GM10847 (cell line): ENCODE measurements around the gene TTC13.

ENCODE experiments used
- POLR2A ChIP-seq: IDR thresholded peaks from 2 replicates; pipeline ENCODE4 v1.6.1; 2011; ENCODE audit not compliant: insufficient read length; ENCODE audit errors: extremely low read depth

TTC13 gene

DNA sequence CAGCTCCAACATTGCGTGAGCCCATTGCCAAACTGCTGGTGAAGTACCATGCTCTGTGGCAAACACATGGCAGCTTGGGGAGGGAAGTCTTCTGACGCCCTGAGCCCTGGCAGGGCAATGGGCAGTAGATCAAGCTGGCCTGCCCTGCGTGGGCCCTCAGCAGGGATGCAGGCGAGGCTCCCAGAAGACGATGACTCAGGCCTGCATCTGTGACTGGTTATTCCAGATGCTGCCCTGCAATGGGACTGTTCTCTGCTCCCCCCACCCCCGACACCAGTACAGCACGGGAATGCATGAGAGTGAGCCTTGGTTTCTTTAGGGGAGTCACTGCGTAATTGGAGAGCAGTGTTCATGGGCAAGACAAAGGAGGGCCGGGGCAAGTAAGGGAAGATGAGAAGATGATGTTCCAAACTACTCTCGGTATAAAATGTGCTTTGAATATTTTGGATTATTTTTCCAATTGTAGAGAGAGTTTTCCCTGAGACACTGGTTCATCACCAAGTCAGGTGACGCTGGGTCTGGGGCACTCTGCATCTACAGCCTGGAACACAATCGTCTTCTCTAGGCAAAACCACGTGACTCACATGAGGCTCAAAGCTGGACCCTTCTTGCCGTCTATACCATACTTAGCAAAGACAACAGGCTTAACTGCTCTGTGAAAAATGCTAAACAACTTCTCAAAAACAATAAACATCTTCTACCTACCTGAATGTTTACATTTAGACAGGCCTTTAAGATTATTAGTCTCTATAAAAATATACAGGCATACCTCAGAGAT is 101.3 kb downstream of the TTC13 start:
- no peak for TF ChIP-seq POLR2A

DNA sequence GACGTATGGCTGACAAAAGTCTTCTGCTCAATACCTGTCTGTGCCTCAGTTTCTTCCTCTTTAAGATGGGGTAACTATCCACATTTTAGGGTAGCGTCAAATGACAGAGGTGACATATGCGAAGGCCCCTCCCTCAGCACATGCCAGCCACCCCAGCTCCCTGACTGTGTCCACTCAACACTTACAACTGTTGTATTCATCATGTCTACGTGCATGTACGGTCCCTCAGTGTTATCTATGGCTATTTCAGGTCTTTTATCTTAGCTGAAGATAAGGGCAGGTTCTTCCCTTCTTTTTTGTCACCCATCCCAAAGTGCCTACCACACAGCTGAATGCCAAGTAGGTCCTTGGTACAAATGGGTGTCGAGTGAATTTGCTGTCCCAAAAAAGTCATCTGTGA is 102.0 kb downstream of the TTC13 start:
- TF ChIP-seq POLR2A, result no peak

DNA sequence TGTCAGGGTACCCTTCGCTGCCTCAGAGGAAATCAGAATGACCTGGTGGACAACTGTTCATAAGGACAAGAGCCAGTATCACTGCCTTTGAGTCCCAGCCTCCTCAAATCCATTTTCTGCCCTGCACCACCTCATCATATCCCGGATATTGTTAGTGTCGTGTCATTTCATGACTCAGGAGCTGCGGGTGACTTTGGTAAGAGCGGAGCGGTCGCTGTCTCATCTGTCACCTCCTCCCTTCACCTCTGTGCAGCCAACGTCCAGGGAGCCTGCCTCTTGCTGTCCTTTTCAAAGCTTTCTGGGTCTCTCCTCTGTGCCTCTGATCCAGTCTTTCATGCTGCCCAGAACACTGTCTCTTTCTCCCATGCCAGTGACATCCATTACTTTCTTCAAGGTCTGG is 103.3 kb downstream of the TTC13 start:
- no peak for TF ChIP-seq POLR2A

DNA sequence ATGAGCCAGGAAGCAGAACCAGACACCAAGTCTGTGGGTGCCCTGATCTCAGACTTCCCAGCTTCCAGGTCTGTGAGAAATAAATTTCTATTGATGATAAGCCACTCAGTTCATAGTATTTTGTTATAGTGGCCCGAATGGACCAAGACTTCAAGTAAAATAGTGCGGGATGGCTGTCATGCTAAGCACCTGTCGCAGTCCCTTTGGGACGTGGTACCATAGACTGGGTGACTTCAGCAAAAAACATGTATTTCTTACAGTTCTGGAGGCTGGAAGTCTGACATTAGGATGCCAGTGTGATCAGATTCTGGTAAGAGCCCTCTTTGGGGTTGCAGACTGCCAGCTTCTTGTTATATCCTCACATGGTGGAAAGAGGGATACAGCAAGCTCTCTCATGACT is 107.7 kb downstream of the TTC13 start:
- no peak for TF ChIP-seq POLR2A

DNA sequence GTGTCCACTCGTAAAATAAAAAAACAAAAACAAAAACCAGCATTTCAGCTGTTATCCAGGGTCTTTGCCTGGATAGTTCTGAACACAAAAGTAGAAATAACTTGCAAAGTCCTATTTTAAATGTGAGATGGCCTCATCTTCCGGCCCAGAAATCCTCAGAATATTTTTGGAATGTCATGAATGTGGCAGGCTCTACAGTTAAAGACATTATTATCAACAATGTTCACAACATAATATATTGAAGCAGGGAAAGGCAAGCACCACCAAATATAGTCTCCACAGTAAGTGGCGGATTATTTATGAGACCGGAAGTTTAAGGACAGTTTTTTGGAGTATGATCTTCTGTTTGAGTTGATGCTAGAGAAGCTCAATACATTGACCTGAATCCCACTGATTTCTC is 109.2 kb downstream of the TTC13 start:
- TF ChIP-seq POLR2A, result no peak

DNA sequence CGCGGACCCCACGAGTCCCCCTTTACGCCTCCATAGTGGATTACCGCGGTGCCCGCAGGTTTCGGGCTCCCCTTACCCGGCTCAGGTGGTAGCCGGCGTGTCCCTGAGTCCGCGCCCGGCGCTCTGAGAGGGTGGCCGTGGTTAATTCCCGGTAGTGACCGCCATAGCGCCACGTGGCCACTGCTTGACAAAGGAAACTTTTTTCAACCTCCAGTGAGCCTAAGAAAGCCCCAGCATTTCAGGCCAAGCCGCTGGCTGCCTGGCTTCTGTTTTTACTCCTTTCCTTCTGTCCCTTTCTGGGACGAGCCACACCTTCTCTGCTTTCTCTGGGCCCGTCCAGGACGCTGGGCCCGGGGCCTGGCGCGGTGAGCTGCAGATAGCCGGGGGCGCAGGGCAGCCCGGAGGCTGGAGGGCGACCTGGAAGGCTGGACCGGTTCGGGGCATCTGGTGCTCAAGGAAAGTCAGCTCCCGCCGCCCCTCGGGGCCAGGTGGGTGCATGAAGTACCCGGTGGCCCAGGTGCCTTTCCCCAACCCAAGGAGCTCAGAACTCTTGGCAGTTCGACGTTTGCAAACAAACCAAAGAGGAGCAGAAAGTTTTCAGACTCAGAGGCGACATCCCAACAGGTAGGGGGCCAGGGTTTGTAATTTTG is 109.8 kb downstream of the TTC13 start:
- TF ChIP-seq POLR2A, result no peak

DNA sequence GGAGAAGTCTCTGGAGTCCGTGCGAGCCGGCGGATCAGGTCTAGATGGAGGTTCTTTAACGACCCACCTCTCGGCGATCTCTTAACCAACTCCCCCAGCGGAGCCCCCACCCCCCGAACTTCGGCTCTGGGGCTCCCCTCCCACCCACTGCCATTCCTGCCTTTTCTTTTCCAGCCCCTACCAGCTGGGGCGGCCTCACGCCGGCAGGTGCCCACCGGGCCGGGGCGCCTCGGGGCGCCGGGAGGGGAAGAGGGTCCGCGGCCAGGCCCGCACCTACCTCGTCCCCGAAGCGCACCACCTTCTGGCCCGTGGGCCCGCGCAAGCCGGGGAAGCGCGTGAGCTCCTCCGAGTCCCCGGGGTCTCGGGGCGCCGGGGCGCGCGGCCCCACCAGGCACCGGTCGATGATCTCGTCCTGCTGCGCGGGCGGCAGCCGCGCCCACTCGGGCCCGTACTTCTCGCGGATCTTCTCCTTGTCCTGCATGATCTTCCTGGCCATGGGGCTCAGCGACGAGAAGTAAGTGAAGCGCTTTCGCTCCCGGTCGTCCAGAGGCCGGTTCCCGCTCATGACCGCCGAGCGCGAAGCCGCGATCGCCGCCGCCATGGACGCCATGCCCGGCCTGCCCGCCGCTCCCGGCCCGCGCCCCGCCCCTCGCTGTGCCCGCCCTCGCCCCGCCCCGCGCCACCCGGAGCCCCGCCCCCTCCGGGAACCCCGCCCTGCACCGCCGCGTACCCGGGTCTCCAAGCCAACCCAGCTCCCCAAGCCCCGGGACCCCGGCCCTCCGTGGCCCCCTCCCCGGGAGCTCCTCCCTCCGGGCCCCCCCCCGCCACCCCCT is 110.5 kb downstream of the TTC13 start, which contains the start of gene C1orf198:
Gene C1orf198 (minus strand): TSS at position 619 of the 833 bp plus-strand sequence. CDS start 9 bp downstream, at position 610.
- TF ChIP-seq POLR2A, result no peak

DNA sequence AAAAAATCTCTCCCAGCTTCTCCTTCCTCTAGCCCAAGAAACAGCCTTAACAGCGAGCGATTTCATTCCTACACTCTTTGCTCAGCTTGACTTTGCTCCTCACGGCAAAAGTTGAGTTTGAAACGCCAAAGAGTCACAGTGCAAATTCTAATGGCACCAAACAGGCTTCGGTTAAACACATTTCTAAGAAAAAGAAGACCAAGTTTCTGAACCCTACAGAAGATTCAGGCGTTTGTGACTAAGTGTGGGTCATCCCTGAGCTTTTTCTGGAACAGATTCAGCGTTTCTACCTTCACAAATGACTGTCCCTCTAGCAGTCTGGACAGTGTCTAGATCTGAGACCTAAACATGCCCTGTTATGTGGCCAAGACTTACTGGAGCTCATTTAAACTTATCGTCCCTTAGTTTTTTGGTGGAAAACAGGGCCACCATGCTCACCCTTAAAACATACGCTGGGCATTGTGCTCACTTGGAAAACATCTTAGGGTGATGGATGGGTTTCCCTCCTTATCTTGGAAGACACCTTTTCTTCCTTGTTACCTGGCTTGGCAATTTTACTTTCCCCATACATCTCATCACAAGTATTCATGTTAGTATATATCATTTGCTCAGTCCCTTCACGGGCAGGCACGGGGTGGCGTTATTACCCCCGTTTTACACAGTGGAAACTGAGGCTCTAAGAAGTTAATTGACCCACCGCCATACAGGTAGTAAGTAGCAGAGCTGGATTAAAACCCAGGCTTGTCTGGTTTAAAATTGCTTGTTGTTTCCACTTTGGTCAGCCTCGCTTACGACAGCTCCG is 111.4 kb downstream of the TTC13 start:
- no peak for TF ChIP-seq POLR2A

DNA sequence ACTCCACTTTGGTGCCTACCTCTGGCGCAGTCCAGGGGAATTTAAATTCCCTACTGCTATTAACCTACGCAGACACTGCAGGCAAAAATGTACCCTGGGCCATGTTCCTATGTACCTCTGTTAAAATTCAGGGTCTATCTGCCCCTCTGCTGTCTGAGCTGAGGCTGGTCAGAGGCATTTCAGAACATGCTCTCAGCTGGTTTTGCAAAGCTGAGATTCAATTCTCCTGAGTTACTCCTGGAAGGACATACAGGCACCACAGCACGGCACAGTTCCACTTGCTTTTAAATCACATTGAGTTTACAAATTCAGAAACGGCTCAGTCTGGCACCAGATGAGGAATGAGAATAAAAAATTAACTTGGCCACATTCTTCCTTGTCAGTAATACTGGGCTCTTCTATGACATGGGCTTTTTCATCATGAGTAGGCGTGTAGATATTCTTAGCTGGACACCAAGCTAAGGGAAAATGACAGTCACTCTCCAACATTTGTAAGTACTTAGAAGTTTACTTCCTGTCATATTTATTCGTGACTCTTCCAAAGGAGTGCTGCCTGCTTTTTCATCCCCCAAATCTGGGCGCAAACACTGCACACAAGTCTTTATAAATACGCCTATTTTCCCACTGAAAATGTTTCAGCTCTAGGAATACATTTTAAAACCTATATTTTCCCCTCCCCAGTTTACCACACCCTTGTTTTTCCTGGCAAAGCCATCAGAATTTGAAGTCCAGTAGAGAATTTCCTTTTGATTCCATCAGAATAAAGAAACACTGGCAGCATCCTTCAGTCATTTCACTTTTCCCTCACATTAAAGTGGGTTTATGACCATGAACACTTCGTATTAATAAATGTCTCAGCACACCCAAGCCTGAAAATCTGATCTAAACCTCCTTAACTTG is 112.2 kb downstream of the TTC13 start:
- no peak for TF ChIP-seq POLR2A

DNA sequence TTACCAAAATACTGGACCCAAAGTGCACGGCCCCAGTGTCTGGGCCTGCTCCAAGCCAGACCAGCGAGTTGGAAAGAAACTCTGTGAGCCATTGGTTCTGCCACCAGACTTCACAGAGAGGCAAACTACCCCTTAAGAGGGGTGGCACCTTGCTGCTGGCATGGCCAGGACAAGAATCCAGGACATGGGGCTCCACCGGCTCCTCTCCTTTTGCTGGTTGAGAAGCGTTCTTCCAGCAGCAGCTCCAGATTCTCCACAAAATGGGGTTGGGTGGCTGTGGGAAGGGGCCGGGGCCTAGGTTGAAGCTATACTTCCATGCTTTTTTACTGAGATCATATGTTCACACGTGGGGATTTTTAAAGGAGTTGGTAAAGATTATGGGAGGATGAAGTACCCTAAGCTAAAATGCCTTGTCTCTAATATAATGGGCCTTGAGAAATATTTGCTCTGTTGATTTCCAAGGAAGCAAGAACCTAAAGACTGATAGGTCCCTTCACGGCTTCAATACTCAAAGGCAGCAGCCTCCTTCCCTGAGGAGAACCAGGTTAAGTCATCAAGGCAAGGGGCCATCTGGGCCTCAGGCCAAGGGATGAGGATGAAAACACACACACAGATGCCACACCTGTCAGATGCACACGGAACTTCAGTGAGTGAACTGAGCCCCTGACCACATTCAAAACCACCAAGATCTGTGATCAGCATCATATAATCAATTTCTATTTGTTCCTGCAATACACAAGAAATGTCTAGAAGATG is 113.4 kb downstream of the TTC13 start:
- no peak for TF ChIP-seq POLR2A

DNA sequence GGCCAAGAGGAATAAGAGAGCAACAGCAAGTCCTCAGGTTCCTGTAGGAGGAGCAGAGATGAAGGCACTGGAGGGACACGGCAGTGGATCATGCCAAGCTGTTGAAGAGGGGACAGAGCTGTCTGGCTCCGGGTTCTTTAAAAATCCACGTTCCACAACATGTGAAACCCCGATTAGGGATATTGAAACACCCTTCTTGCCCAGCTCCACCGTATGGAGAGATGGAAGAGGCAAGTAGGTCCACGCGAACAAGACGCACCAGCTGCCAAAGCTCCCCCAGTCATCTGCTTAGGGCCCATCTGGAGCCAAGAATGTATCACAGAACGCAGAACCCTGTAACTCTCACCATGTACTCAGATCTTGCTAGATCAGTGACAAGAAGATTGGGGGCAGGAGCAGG is 114.2 kb downstream of the TTC13 start:
- TF ChIP-seq POLR2A, result no peak

DNA sequence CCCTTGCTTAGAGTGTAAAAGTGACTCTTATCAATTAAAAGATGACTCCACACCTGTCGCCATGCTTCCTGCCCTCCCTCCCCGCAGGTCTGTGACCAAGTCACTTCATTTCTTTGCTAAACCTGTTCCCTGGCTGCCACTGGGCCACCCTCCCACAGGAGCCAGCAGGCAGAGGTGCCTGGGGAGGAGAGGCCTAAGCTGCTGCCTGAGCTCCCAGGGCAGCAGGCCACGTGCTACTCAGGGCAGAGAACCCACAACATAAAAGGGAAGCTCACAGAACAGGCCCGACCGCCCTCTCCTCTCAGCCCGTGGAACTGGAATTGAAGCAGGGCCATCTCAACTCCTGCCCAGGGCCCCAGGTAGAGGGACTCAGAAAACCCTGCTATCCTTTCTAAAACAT is 115.2 kb downstream of the TTC13 start:
- no peak for TF ChIP-seq POLR2A

DNA sequence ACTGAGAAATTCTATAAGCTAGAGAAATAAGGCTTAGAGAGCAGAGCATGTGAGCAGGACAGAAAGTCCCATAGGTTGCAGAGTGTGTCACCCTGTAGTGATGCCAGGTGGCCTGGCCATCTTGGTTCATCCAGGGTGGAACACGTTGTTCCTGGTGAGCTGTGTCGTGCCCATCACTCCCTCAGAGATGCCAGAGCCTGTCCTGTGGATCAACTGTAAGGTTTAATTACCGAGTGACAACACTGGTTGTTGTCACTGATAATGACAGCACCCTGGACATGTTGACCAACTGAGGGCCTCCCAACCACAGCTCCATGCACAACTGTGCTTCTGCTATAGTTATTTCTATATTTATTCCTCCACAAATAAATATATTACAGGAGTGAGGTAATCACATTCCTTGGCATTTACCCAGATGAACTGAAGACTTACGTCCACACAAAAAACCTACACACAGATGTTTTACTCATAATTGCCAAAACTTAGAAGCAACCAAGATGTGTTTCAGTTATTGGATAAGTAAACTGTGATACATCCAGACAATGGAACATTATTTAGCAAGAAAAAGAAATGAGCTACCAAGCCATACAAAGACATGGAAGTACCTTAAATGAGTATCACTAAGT is 116.6 kb downstream of the TTC13 start:
- TF ChIP-seq POLR2A, result no peak
